ENCODE measurements around the gene SCAPER.

SCAPER gene

GRCh38 chr15:76753771-76754170 is 151.4 kb downstream of the SCAPER start:
- H2AK5ac ChIP-seq (ENCODE audit: low read depth, low read length), result no peak overlapping the region
- H3K14ac ChIP-seq (ENCODE audit: low read length), result no peak overlapping the region
- 100% methylated on average over 2 of the region's 6 CpGs; no CpG with 5 or more reads in 1 of the 2 donors for WGBS, 2 donors (ENCODE audit: extremely low coverage in 2 of 2, insufficient read length in 2 of 2, insufficient replicate concordance in 1 of 2)
- no peak for DNase-seq (ENCODE audit: low spot score)
- no peak overlapping the region for H3K4ac ChIP-seq (ENCODE audit: low read length)
- H3K79me1 ChIP-seq (ENCODE audit: low read depth, low read length), result no peaks in the 10 kb centered on the region
- no peak overlapping the region for H3K4me2 ChIP-seq (ENCODE audit: insufficient read depth, low read length, poor library complexity, severe bottlenecking)
- H3K27ac ChIP-seq (replicated peaks; ENCODE audit: low read length), result no peak overlapping the region
- H3K27me3 ChIP-seq (ENCODE audit: control insufficient read depth in 3 of 3, insufficient read depth in 3 of 3, low read depth in 1 of 3, low read length in 3 of 3), result no peaks in the 10 kb centered on the region
- H3K4me3 ChIP-seq (ENCODE audit: low read length in 2 of 2), result no peak overlapping the region
- H2BK15ac ChIP-seq (ENCODE audit: low read length), result no peak overlapping the region
- H3K4me1 ChIP-seq (ENCODE audit: control insufficient read depth in 2 of 2, insufficient read depth in 1 of 2, low read depth in 1 of 2, low read length in 2 of 2), result no peaks in the 10 kb centered on the region
- H3K23ac ChIP-seq (ENCODE audit: low read depth, low read length, poor library complexity), result no peak overlapping the region
- peaks cover 0 to 2% of the 10 kb centered on the region in 2 donors for H3K9me3 ChIP-seq (replicated peaks in 1 of 2; ENCODE audit: control insufficient read depth in 2 of 2, insufficient read depth in 1 of 2, low read depth in 1 of 2, low read length in 2 of 2)
- H3K36me3 ChIP-seq (replicated peaks in 1 of 2; ENCODE audit: control insufficient read depth in 2 of 2, insufficient read depth in 2 of 2, low read length in 2 of 2), result peaks cover 0 to 3% of the 10 kb centered on the region in 2 donors
- no peak overlapping the region for H2BK12ac ChIP-seq (ENCODE audit: low read length)
- no peak overlapping the region for H4K8ac ChIP-seq (ENCODE audit: low read depth, low read length)
- H3K18ac ChIP-seq (ENCODE audit: low read length), result no peak overlapping the region
- H3K9ac ChIP-seq (ENCODE audit: low read depth, low read length, poor library complexity), result no peak overlapping the region
- H4K91ac ChIP-seq (ENCODE audit: low read depth, low read length, poor library complexity), result no peak overlapping the region
- H2BK120ac ChIP-seq (ENCODE audit: low read depth, low read length), result no peak overlapping the region
- H2BK5ac ChIP-seq (ENCODE audit: low read length), result no peak overlapping the region
- no peak overlapping the region for H2AFZ ChIP-seq (ENCODE audit: low read length)

GRCh38 chr15:76753131-76753530 is 152.0 kb downstream of the SCAPER start:
- no peaks in the 10 kb centered on the region for H3K79me1 ChIP-seq (ENCODE audit: low read depth, low read length)
- no peak overlapping the region for H2AK5ac ChIP-seq (ENCODE audit: low read depth, low read length)
- H3K9me3 ChIP-seq (replicated peaks in 1 of 2; ENCODE audit: control insufficient read depth in 2 of 2, insufficient read depth in 1 of 2, low read depth in 1 of 2, low read length in 2 of 2), result peaks cover 0 to 2% of the 10 kb centered on the region in 2 donors
- H3K18ac ChIP-seq (ENCODE audit: low read length), result no peak overlapping the region
- no peak overlapping the region for H2BK15ac ChIP-seq (ENCODE audit: low read length)
- H3K36me3 ChIP-seq (replicated peaks in 1 of 2; ENCODE audit: control insufficient read depth in 2 of 2, insufficient read depth in 2 of 2, low read length in 2 of 2), result peaks cover 0 to 3% of the 10 kb centered on the region in 2 donors
- no peak overlapping the region for H3K14ac ChIP-seq (ENCODE audit: low read length)
- DNase-seq (ENCODE audit: low spot score), result no peak
- H2BK12ac ChIP-seq (ENCODE audit: low read length), result no peak overlapping the region
- no peak overlapping the region for H3K4ac ChIP-seq (ENCODE audit: low read length)
- H3K9ac ChIP-seq (ENCODE audit: low read depth, low read length, poor library complexity), result no peak overlapping the region
- H3K27ac ChIP-seq (replicated peaks; ENCODE audit: low read length), result no peak overlapping the region
- H4K8ac ChIP-seq (ENCODE audit: low read depth, low read length), result no peak overlapping the region
- H3K4me2 ChIP-seq (ENCODE audit: insufficient read depth, low read length, poor library complexity, severe bottlenecking), result no peak overlapping the region
- no peak overlapping the region for H2BK120ac ChIP-seq (ENCODE audit: low read depth, low read length)
- H3K27me3 ChIP-seq (ENCODE audit: control insufficient read depth in 3 of 3, insufficient read depth in 3 of 3, low read depth in 1 of 3, low read length in 3 of 3), result no peaks in the 10 kb centered on the region
- H3K4me3 ChIP-seq (ENCODE audit: low read length in 2 of 2), result no peak overlapping the region
- no peak overlapping the region for H3K23ac ChIP-seq (ENCODE audit: low read depth, low read length, poor library complexity)
- WGBS, 2 donors (ENCODE audit: extremely low coverage in 2 of 2, insufficient read length in 2 of 2, insufficient replicate concordance in 1 of 2), result no CpG with 5 or more reads among the region's 1 CpG
- H4K91ac ChIP-seq (ENCODE audit: low read depth, low read length, poor library complexity), result no peak overlapping the region
- H2AFZ ChIP-seq (ENCODE audit: low read length), result no peak overlapping the region
- H3K4me1 ChIP-seq (ENCODE audit: control insufficient read depth in 2 of 2, insufficient read depth in 1 of 2, low read depth in 1 of 2, low read length in 2 of 2), result no peaks in the 10 kb centered on the region
- H2BK5ac ChIP-seq (ENCODE audit: low read length), result no peak overlapping the region

- Histone ChIP-seq H3K23ac (ENCODE audit: low read depth, low read length, poor library complexity) (no peak overlapping the region), H4K91ac (ENCODE audit: low read depth, low read length, poor library complexity) (no peak overlapping the region), H3K4me2 (ENCODE audit: insufficient read depth, low read length, poor library complexity, severe bottlenecking) (no peak overlapping the region), H3K4me3 (ENCODE audit: low read length in 2 of 2) (no peak overlapping the region), H3K79me1 (ENCODE audit: low read depth, low read length) (no peaks in the 10 kb centered on the region), H4K8ac (ENCODE audit: low read depth, low read length) (no peak overlapping the region), H2BK12ac (ENCODE audit: low read length) (no peak overlapping the region), H3K27ac (replicated peaks; ENCODE audit: low read length) (no peak overlapping the region), H2BK5ac (ENCODE audit: low read length) (no peak overlapping the region), H3K9me3 (replicated peaks in 1 of 2; ENCODE audit: control insufficient read depth in 2 of 2, insufficient read depth in 1 of 2, low read depth in 1 of 2, low read length in 2 of 2) (peaks cover 0 to 2% of the 10 kb centered on the region in 2 donors), H3K14ac (ENCODE audit: low read length) (no peak overlapping the region), H3K4me1 (ENCODE audit: control insufficient read depth in 2 of 2, insufficient read depth in 1 of 2, low read depth in 1 of 2, low read length in 2 of 2) (no peaks in the 10 kb centered on the region), H3K36me3 (replicated peaks in 1 of 2; ENCODE audit: control insufficient read depth in 2 of 2, insufficient read depth in 2 of 2, low read length in 2 of 2) (peaks cover 0 to 5% of the 10 kb centered on the region in 2 donors), H3K4ac (ENCODE audit: low read length) (no peak overlapping the region), H2BK120ac (ENCODE audit: low read depth, low read length) (no peak overlapping the region), H2AK5ac (ENCODE audit: low read depth, low read length) (no peak overlapping the region), H3K18ac (ENCODE audit: low read length) (no peak overlapping the region), H3K27me3 (ENCODE audit: control insufficient read depth in 3 of 3, insufficient read depth in 3 of 3, low read depth in 1 of 3, low read length in 3 of 3) (no peaks in the 10 kb centered on the region), H3K9ac (ENCODE audit: low read depth, low read length, poor library complexity) (no peak overlapping the region), H2BK15ac (ENCODE audit: low read length) (no peak overlapping the region), H2AFZ (ENCODE audit: low read length) (no peak overlapping the region)
- no peak for DNase-seq (ENCODE audit: low spot score)
Measured at GRCh38 chr15:76752549-76752948, 152.6 kb downstream of the SCAPER start.

- H3K9ac ChIP-seq (ENCODE audit: low read depth, low read length, poor library complexity), result no peak overlapping the region
- no peak overlapping the region for H2BK5ac ChIP-seq (ENCODE audit: low read length)
- H2BK120ac ChIP-seq (ENCODE audit: low read depth, low read length), result no peak overlapping the region
- H3K27me3 ChIP-seq (ENCODE audit: control insufficient read depth in 3 of 3, insufficient read depth in 3 of 3, low read depth in 1 of 3, low read length in 3 of 3), result no peaks in the 10 kb centered on the region
- no peak overlapping the region for H2BK15ac ChIP-seq (ENCODE audit: low read length)
- WGBS, 2 donors (ENCODE audit: extremely low coverage in 2 of 2, insufficient read length in 2 of 2, insufficient replicate concordance in 1 of 2), result no CpG with 5 or more reads among the region's 4 CpGs
- no peaks in the 10 kb centered on the region for H3K79me1 ChIP-seq (ENCODE audit: low read depth, low read length)
- H4K91ac ChIP-seq (ENCODE audit: low read depth, low read length, poor library complexity), result no peak overlapping the region
- H3K27ac ChIP-seq (replicated peaks; ENCODE audit: low read length), result no peak overlapping the region
- H3K4me2 ChIP-seq (ENCODE audit: insufficient read depth, low read length, poor library complexity, severe bottlenecking), result no peak overlapping the region
- peaks cover 2 to 5% of the 10 kb centered on the region in 2 donors for H3K36me3 ChIP-seq (replicated peaks in 1 of 2; ENCODE audit: control insufficient read depth in 2 of 2, insufficient read depth in 2 of 2, low read length in 2 of 2)
- no peak overlapping the region for H3K14ac ChIP-seq (ENCODE audit: low read length)
- peaks cover 4 to 8% of the 10 kb centered on the region in 2 donors for H3K9me3 ChIP-seq (replicated peaks in 1 of 2; ENCODE audit: control insufficient read depth in 2 of 2, insufficient read depth in 1 of 2, low read depth in 1 of 2, low read length in 2 of 2)
- no peak overlapping the region for H2AK5ac ChIP-seq (ENCODE audit: low read depth, low read length)
- no peak overlapping the region for H2AFZ ChIP-seq (ENCODE audit: low read length)
- no peak overlapping the region for H4K8ac ChIP-seq (ENCODE audit: low read depth, low read length)
- no peak for DNase-seq (ENCODE audit: low spot score)
- no peak overlapping the region for H3K23ac ChIP-seq (ENCODE audit: low read depth, low read length, poor library complexity)
- no peak overlapping the region for H2BK12ac ChIP-seq (ENCODE audit: low read length)
- no peak overlapping the region for H3K4me3 ChIP-seq (ENCODE audit: low read length in 2 of 2)
- no peak overlapping the region for H3K18ac ChIP-seq (ENCODE audit: low read length)
- no peaks in the 10 kb centered on the region for H3K4me1 ChIP-seq (ENCODE audit: control insufficient read depth in 2 of 2, insufficient read depth in 1 of 2, low read depth in 1 of 2, low read length in 2 of 2)
- no peak overlapping the region for H3K4ac ChIP-seq (ENCODE audit: low read length)
Measured at GRCh38 chr15:76737573-76737972, 167.6 kb downstream of the SCAPER start.

Data from neuronal stem cell (in vitro differentiated cells).